Stimulated activated CD4-positive, alpha-beta T cell treated with anti-CD3 and anti-CD28 coated beads, Interleukin-2, amount 100 ng/mL, for 24 hours (primary cell): ENCODE measurements around the gene AP1G2.
"Not testable (repeated sequence)": the region's sequence is repeated elsewhere in the genome, so short reads cannot be mapped to it uniquely, and the experiment has no call there.

Source experiments
- DNase-seq, 2 donors: peaks; one replicate each; pipeline ENCODE4 v3.0.0-alpha.2; 2020

Gene AP1G2

GRCh38 chr14:23600322-23600707, 32.7 kb upstream of the AP1G2 start:
- DNase-seq: no peak

GRCh38 chr14:23594191-23594590, 26.6 kb upstream of the AP1G2 start:
- not testable (repeated sequence) for DNase-seq

- DNase-seq: no peak
Measured at GRCh38 chr14:23590198-23590597, 22.6 kb upstream of the AP1G2 start.

- DNase-seq: no peak
Measured at GRCh38 chr14:23589606-23590005, 22.0 kb upstream of the AP1G2 start.

- DNase-seq: peak; percentile 83 to 85
Measured at GRCh38 chr14:23588884-23589598, 21.4 kb upstream of the AP1G2 start.

- DNase-seq: not testable (repeated sequence)
Measured at GRCh38 chr14:23584527-23585203, 17.1 kb upstream of the AP1G2 start.

GRCh38 chr14:23583761-23584526, 16.4 kb upstream of the AP1G2 start:
- DNase-seq: not testable (repeated sequence)

- DNase-seq: no peak
Measured at GRCh38 chr14:23582906-23583760, 15.5 kb upstream of the AP1G2 start.

- no peak for DNase-seq
Measured at GRCh38 chr14:23580948-23581281, 13.3 kb upstream of the AP1G2 start.

GRCh38 chr14:23580152-23580926, 12.7 kb upstream of the AP1G2 start:
- no peak for DNase-seq

- no peak for DNase-seq
Measured at GRCh38 chr14:23579739-23580138, 12.1 kb upstream of the AP1G2 start.

GRCh38 chr14:23579311-23579630, 11.7 kb upstream of the AP1G2 start:
- no peak for DNase-seq

GRCh38 chr14:23578560-23579310, 11.1 kb upstream of the AP1G2 start, which contains the start of gene JPH4:
JPH4 (minus strand) TSS chr14:23578790; CDS start chr14:23577453, 1,337 bp downstream.
- DNase-seq: no peak

- DNase-seq: no peak
Measured at GRCh38 chr14:23577710-23578392, 10.3 kb upstream of the AP1G2 start.

GRCh38 chr14:23577004-23577681, 9.6 kb upstream of the AP1G2 start:
- DNase-seq: no peak

- DNase-seq: no peak
Measured at GRCh38 chr14:23573384-23574015, 5.9 kb upstream of the AP1G2 start.

- no peak for DNase-seq
Measured at GRCh38 chr14:23572836-23573235, 5.2 kb upstream of the AP1G2 start.

- no peak for DNase-seq
Measured at GRCh38 chr14:23572524-23572828, 4.9 kb upstream of the AP1G2 start.

- no peak for DNase-seq
Measured at GRCh38 chr14:23571701-23572523, 4.3 kb upstream of the AP1G2 start.
